Liver (tissue), 9 donors: ENCODE results near the gene NBEA. TPM values are rescaled to one million over a fixed set of nuclear protein-coding genes. Genes with fewer than 3 reads are reported as not detected.

ENCODE experiments used
- DNase-seq: peaks from one replicate; pipeline ENCODE4 v3.0.0-alpha.2; 2017; ENCODE audit warnings: low spot score
- H3K27ac ChIP-seq, 2 donors: one replicate each; pipeline ENCODE4 v1.7.0; 2013; ENCODE audit warnings: inconsistent platforms in 2 of 2, low read length in 2 of 2, control low read depth in 1 of 2, low read depth in 1 of 2, mild to moderate bottlenecking in 1 of 2
- H3K27me3 ChIP-seq, 4 donors: one replicate each; pipeline versions ENCODE4 v1.6.1 to v1.7.0; 2013; ENCODE audit warnings: low read length in 3 of 4, inconsistent platforms in 1 of 4, mild to moderate bottlenecking in 1 of 4, moderate library complexity in 1 of 4; ENCODE audit not compliant: control insufficient read depth in 4 of 4, insufficient read depth in 4 of 4
- H3K36me3 ChIP-seq, 4 donors: one replicate each; pipeline versions ENCODE4 v1.6.1 to v1.7.0; 2013; ENCODE audit warnings: low read length in 3 of 4, mild to moderate bottlenecking in 3 of 4, low read depth in 1 of 4, moderate library complexity in 1 of 4; ENCODE audit not compliant: control insufficient read depth in 4 of 4, insufficient read depth in 3 of 4
- H3K4me1 ChIP-seq, 4 donors: one replicate each; pipeline versions ENCODE4 v1.6.1 to v1.7.0; 2013; ENCODE audit warnings: low read length in 3 of 4, mild to moderate bottlenecking in 3 of 4, moderate library complexity in 1 of 4; ENCODE audit not compliant: control insufficient read depth in 4 of 4, insufficient read depth in 4 of 4
- H3K4me3 ChIP-seq, 3 donors: one replicate each; pipeline versions ENCODE4 v1.6.1 to v1.7.0; 2013; ENCODE audit warnings: low read length in 3 of 3, control low read depth in 1 of 3, low read depth in 1 of 3, mild to moderate bottlenecking in 1 of 3
- H3K9ac ChIP-seq, 2 donors: one replicate each; pipeline ENCODE4 v1.7.0; 2013; ENCODE audit warnings: low read length in 2 of 2, mild to moderate bottlenecking in 2 of 2, moderate library complexity in 2 of 2, control low read depth in 1 of 2, low read depth in 1 of 2
- H3K9me3 ChIP-seq, 4 donors: one replicate each; pipeline versions ENCODE4 v1.6.1 to v1.7.0; 2013; ENCODE audit warnings: low read length in 3 of 4; ENCODE audit not compliant: control insufficient read depth in 4 of 4
- EGR1 ChIP-seq, 2 donors: IDR thresholded peaks; 2 replicates each; pipeline ENCODE4 v1.6.1; 2016 to 2018; ENCODE audit warnings: antibody characterized with exemption in 2 of 2, low read depth in 2 of 2
- FOXA1 ChIP-seq: IDR thresholded peaks from 2 replicates; pipeline ENCODE4 v1.6.1; 2016; ENCODE audit warnings: antibody characterized with exemption
- FOXA2 ChIP-seq: IDR thresholded peaks from 2 replicates; pipeline ENCODE4 v1.6.1; 2016; ENCODE audit warnings: antibody characterized with exemption
- GABPA ChIP-seq, 2 donors: IDR thresholded peaks in 1 of 2; conservative IDR thresholded peaks in 1 of 2; 2 replicates each; pipeline ENCODE4 v1.6.1; 2016; ENCODE audit warnings: antibody characterized with exemption in 2 of 2, mild to moderate bottlenecking in 1 of 2, moderate library complexity in 1 of 2
- HNF4A ChIP-seq, 2 donors: conservative IDR thresholded peaks; 2 replicates each; pipeline ENCODE4 v1.6.1; 2016; ENCODE audit warnings: antibody characterized with exemption in 2 of 2, mild to moderate bottlenecking in 2 of 2
- HNF4G ChIP-seq: IDR thresholded peaks from 2 replicates; pipeline ENCODE4 v1.6.1; 2016; ENCODE audit warnings: antibody characterized with exemption
- JUND ChIP-seq, 2 donors: IDR thresholded peaks; 2 replicates each; pipeline ENCODE4 v1.6.1; 2016; ENCODE audit warnings: antibody characterized with exemption in 2 of 2
- MAX ChIP-seq: IDR thresholded peaks from 2 replicates; pipeline ENCODE4 v1.6.1; 2016; ENCODE audit warnings: antibody characterized with exemption
- NR2F2 ChIP-seq: IDR thresholded peaks from 2 replicates; pipeline ENCODE4 v1.6.1; 2016; ENCODE audit warnings: antibody characterized with exemption
- REST ChIP-seq: IDR thresholded peaks from 2 replicates; pipeline ENCODE4 v1.6.1; 2016; ENCODE audit warnings: antibody characterized with exemption, mild to moderate bottlenecking
- SP1 ChIP-seq: IDR thresholded peaks from 2 replicates; pipeline ENCODE4 v1.6.1; 2018; ENCODE audit warnings: antibody characterized with exemption, mild to moderate bottlenecking
- TAF1 ChIP-seq: conservative IDR thresholded peaks from 2 replicates; pipeline ENCODE4 v1.6.1; 2016; ENCODE audit warnings: antibody characterized with exemption, mild to moderate bottlenecking
- WGBS: extraction: QIAGEN DNeasy Blood & Tissue Kit; methylation state at CpG from one replicate; pipeline ENCODE4 v1.1.7; 2013; 5-methylcytosine and 5-hydroxymethylcytosine counted together
- polyA plus RNA-seq, 2 donors: library from polyadenylated mRNA; stranded (reverse) in 1 of 2; unstranded in 1 of 2; fragments of 200-250 nt in 1 of 2; fragments of >200 nt in 1 of 2; fragmentation: Nextera tagmentation in 1 of 2; extraction: Ambion mirVana in 1 of 2; gene quantifications; one replicate each; pipeline versions ENCODE4 v1.2.1 to v1.2.3, GENCODE V29; 2013 to 2015
- total RNA-seq, 2 donors: library from RNA; depleted of rRNA; stranded (reverse); fragments of >200 nt; gene quantifications; one replicate each; pipeline ENCODE4 v1.2.3, GENCODE V29; 2014
- TF ChIP-seq, protein P1 (sequence below): fragments of 150-350 bp; IDR thresholded peaks from 2 replicates; pipeline ENCODE4 v1.5.1; 2017; ENCODE audit warnings: improper control_type of control experiment, low read depth, low read length; ENCODE audit not compliant: missing input control
- TF ChIP-seq, protein P2 (sequence below): IDR thresholded peaks from 2 replicates; pipeline ENCODE4 v1.6.1; 2016; ENCODE audit warnings: antibody characterized with exemption
- donor health status: healthy.
- donor health status: healthy.
- donor health status: healthy.
- donor health status: healthy.
- donor health status: healthy.

Gene NBEA
- total and polyA plus RNA-seq, 4 donors: 0.24 to 3.5 (median 1.4) TPM

DNA sequence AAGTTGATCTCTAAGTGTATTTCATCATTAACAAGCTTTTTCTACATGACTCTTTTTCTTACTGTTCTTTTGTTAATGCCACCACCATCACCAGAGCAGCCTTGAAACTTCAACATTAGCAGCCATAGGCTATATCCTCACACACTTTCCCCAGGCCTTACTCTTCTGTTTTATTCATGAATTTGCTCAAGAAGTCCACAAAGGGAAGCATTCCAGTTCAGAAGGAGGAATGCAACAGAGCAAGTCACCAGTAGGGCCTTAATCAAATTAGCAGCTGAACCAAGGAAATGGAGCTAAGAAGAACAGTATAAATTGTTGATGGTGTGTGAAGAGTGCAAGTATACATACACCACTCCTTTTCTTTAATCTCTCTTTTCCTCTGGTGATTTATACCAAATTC is 223.1 kb downstream of the NBEA start (continued):
- TF ChIP-seq, protein P1, sequence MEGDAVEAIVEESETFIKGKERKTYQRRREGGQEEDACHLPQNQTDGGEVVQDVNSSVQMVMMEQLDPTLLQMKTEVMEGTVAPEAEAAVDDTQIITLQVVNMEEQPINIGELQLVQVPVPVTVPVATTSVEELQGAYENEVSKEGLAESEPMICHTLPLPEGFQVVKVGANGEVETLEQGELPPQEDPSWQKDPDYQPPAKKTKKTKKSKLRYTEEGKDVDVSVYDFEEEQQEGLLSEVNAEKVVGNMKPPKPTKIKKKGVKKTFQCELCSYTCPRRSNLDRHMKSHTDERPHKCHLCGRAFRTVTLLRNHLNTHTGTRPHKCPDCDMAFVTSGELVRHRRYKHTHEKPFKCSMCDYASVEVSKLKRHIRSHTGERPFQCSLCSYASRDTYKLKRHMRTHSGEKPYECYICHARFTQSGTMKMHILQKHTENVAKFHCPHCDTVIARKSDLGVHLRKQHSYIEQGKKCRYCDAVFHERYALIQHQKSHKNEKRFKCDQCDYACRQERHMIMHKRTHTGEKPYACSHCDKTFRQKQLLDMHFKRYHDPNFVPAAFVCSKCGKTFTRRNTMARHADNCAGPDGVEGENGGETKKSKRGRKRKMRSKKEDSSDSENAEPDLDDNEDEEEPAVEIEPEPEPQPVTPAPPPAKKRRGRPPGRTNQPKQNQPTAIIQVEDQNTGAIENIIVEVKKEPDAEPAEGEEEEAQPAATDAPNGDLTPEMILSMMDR: no peak

DNA sequence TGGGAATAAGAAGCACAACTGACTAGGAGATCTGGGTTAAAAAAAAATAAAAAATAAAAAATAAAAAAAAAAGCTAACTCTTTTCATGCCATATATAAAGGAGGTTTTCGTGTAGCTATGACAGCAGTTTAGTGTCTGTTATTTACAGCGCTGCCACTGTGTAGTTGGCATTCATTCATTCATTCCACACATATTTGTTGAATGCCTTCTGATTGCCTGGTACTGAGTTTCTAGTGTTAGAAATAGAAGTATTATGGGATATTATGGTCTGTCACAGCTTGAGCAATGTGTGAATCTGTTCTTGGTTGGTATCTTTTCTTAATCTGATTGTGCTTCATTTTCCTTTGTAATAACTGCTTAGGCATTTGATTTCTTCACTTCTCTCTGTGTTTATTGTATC is 237.4 kb downstream of the NBEA start:
- WGBS: 92% methylated on average over 2 of the region's 2 CpGs
- Histone ChIP-seq H3K4me1 (no peaks in the 10 kb centered on the region), H3K27ac (no peak overlapping the region), H3K9ac (no peak overlapping the region), H3K9me3 (no peaks in the 10 kb centered on the region), H3K27me3 (peaks cover 0 to 3% (median 0%) of the 10 kb centered on the region in 4 donors), H3K4me3 (no peak overlapping the region), H3K36me3 (no peaks in the 10 kb centered on the region)
- TF ChIP-seq HNF4A (conservative IDR thresholded peaks at IDR 0.05) (no peak), FOXA1 (no peak), MAX (no peak), GABPA (IDR thresholded peaks at IDR 0.05 in 1 of 2, conservative IDR thresholded peaks at IDR 0.05 in 1 of 2) (no peak), JUND (IDR thresholded peaks at IDR 0.05) (no peak), HNF4G (no peak), NR2F2 (no peak), TAF1 (no peak), SP1 (no peak), FOXA2 (no peak)
- TF ChIP-seq, protein P1: no peak
- TF ChIP-seq, protein P2, sequence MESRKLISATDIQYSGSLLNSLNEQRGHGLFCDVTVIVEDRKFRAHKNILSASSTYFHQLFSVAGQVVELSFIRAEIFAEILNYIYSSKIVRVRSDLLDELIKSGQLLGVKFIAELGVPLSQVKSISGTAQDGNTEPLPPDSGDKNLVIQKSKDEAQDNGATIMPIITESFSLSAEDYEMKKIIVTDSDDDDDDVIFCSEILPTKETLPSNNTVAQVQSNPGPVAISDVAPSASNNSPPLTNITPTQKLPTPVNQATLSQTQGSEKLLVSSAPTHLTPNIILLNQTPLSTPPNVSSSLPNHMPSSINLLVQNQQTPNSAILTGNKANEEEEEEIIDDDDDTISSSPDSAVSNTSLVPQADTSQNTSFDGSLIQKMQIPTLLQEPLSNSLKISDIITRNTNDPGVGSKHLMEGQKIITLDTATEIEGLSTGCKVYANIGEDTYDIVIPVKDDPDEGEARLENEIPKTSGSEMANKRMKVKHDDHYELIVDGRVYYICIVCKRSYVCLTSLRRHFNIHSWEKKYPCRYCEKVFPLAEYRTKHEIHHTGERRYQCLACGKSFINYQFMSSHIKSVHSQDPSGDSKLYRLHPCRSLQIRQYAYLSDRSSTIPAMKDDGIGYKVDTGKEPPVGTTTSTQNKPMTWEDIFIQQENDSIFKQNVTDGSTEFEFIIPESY: no peak
- DNase-seq: no peak

DNA sequence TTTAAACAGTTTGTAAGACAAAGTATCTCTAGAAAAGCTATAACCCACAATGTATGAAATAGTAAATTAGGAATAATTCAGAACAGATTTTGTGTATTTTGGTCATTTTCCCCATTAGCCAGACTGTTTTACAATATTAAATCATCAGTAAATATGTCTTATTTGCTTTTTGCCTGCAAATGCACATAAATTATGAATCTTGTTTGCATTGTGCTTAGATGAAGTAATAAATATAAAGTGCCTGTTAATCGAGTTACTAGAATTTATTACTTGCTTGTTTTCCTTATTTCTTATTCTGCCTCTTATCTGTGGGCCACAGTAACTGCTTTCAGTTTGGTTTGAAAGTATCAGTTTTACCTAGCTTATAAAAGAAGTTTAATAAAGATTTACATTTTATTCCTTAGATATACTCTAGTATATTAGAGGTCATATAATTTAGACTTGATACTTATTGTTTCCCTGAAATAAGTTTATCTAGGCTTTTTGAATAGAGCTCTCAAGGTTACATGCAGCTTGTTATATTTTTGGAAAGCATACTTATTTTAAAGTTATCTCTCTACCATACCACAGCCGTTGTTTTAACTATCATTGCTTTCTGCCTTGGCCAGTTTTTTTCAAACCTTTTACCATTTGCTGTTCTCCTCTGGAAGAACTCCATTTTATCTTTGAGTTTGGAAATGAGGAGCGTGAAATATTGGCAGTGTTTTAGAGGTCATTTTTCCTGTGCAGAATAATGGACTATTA is 238.0 kb downstream of the NBEA start:
- Histone ChIP-seq H3K4me3 (no peak overlapping the region), H3K27me3 (peaks cover 0 to 3% (median 0%) of the 10 kb centered on the region in 4 donors), H3K27ac (no peak overlapping the region), H3K9ac (no peak overlapping the region), H3K9me3 (no peaks in the 10 kb centered on the region), H3K36me3 (no peaks in the 10 kb centered on the region), H3K4me1 (no peaks in the 10 kb centered on the region)
- TF ChIP-seq EGR1 (IDR thresholded peaks at IDR 0.05; ENCODE audit: low read depth in 2 of 2): no peak
- no peak for TF ChIP-seq NR2F2
- no peak for TF ChIP-seq REST
- no peak for TF ChIP-seq SP1
- TF ChIP-seq FOXA2: no peak
- no peak for TF ChIP-seq FOXA1
- TF ChIP-seq HNF4A (conservative IDR thresholded peaks at IDR 0.05): no peak
- TF ChIP-seq, protein P2: no peak
- no peak for TF ChIP-seq HNF4G
- no peak for TF ChIP-seq GABPA (IDR thresholded peaks at IDR 0.05 in 1 of 2, conservative IDR thresholded peaks at IDR 0.05 in 1 of 2)
- DNase-seq: no peak
- 82% methylated on average over 3 of the region's 3 CpGs for WGBS
